ENCODE data around the gene LDB3.

DNA sequence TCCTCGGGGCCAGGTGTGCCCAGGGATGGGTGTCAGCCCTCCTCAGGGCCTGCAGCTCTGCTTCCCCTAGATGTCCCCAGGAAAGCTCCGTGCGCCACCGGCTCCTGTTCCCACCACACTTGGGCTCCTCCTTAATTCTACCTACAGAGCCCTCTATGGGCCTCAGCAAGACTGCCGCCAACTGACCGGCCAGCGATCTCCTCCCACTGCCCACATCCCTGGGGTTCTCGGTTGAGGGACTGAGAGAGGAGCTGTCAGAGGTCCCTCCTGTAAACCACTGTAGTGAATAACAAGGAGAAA is 5.3 kb upstream of the LDB3 start:
- TF ChIP-seq CEBPB (IDR thresholded peaks at IDR 0.05) = no peak
- no peak for TF ChIP-seq REST (IDR thresholded peaks at IDR 0.05)
- TF ChIP-seq HOXB13 (CRISPR knock-in tag; IDR thresholded peaks at IDR 0.05; ENCODE audit: low read depth) = no peak
- no peak for TF ChIP-seq CTCF (IDR thresholded peaks at IDR 0.05)
- TF ChIP-seq CHD4 (IDR thresholded peaks at IDR 0.05; ENCODE audit: borderline replicate concordance) = no peak

Measured in A549 (cell line).